Kidney capillary endothelial cell (primary cell): ENCODE results near the gene HMCN2.
"Not testable (repeated sequence)": the region's sequence is repeated elsewhere in the genome, so short reads cannot be mapped to it uniquely, and the experiment has no call there.

Source experiments
- DNase-seq: peaks from one replicate; pipeline ENCODE4 v3.0.0-alpha.2; 2018; ENCODE audit warnings: low spot score

The HMCN2 gene

GRCh38 chr9:130240410-130241197, 25.0 kb upstream of the HMCN2 start:
- DNase-seq: peak; percentile 64

- no peak for DNase-seq
Measured at GRCh38 chr9:130241198-130241535, 24.4 kb upstream of the HMCN2 start.

DNA sequence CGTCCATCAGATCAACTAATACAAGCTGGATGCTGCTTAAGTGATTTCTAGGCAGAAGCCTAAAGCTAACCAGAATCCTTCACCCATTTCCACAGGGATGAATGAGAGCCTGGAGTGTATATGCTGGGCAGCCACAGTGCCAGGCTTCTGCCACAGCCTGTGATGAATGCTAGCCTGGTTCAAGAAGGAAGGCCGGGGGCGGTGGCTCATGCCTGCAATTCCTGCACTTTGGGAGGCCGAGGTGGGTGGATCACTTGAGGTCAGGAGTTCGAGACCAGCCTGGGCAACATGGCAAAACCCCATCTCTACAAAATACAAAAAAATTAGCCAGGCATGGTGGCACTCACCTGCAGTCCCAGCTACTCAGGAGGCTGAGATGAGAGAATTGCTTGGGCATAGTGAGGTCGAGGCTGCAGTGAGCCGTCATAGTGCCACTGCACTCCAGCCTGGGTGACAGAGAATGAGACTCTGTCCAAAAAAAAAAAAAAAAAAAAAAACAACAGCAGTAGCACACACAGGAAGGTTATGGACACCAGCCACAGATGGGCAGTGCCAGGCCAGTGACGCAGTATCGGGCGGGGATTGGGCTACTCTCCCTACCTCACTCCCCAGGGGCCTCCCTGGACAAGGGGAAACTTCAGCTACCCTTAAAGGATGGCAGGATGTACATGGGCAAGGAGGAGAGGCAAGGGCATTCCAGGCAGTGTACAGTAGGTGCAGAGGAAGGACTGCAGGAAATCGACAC, 23.1 kb upstream of the HMCN2 start:
- no peak for DNase-seq

GRCh38 chr9:130243015-130243881, 22.3 kb upstream of the HMCN2 start:
- DNase-seq: peak; percentile 32

DNA sequence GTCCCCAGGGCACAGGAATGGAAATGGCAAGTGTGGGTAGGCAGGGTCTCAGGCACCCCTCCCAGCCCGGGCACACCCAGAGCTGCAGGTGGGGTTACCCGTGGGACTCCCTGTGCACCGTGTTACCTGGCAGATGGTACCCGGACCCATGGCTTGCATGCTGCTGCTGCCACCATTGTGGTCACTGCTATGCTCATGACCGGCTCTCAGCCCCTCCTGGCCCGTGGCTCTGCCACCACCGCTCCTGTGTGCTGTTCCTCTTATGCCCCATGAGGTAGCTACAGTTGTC, 21.7 kb upstream of the HMCN2 start:
- no peak for DNase-seq

- no peak for DNase-seq
Measured at GRCh38 chr9:130244548-130245165, 20.9 kb upstream of the HMCN2 start.

- no peak for DNase-seq
Measured at GRCh38 chr9:130245474-130245873, 20.1 kb upstream of the HMCN2 start.

GRCh38 chr9:130246126-130246525, 19.4 kb upstream of the HMCN2 start:
- no peak for DNase-seq

- no peak for DNase-seq
Measured at GRCh38 chr9:130254747-130255630, 10.6 kb upstream of the HMCN2 start.

DNA sequence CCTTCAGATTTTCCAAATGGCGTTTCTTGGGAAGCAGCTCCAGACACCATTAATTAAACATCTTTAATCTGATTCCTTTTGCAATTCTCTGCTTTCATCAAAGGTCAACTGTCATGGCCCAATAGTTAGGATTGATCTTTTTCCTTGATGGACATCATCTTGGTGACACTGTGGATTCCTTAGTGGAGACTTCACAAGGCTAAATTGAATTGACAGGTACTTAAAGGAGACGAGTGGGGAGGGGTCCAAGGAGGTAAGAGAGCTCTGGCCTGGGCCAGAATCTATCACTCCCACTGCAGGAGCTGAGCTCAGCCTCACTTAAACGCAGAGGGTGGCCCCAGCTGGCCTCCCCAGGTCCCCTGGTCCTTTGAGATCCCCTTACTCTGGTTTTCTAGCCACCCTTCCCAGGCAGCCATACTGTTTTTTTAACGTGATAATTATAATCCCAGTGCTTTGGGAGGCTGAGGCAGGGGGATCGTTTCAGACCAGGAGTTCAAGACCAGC, 9.9 kb upstream of the HMCN2 start:
- DNase-seq: no peak

DNA sequence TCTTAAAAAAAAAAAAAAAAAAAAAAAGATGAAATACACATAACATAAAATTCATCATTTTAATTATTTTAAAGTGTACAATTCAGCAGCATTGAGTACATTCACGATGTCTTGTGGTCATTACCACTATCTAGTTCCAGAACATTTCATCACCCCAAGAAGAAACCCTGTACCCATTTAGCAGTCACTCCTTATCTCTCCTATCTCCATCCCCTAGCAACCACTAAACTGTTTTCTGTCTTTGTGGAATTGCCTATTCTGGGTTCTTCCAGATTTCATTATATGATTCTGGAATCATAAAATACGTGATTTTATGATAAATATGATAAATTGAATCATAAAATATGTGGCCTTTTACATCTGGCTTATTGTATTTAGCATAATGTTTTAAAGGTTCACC, 8.9 kb upstream of the HMCN2 start:
- no peak for DNase-seq

- DNase-seq: not testable (repeated sequence)
Measured at GRCh38 chr9:130258137-130258536, 7.4 kb upstream of the HMCN2 start.

- DNase-seq: no peak
Measured at GRCh38 chr9:130259044-130259443, 6.5 kb upstream of the HMCN2 start.

GRCh38 chr9:130260816-130261765, 4.5 kb upstream of the HMCN2 start:
- DNase-seq: no peak

DNA sequence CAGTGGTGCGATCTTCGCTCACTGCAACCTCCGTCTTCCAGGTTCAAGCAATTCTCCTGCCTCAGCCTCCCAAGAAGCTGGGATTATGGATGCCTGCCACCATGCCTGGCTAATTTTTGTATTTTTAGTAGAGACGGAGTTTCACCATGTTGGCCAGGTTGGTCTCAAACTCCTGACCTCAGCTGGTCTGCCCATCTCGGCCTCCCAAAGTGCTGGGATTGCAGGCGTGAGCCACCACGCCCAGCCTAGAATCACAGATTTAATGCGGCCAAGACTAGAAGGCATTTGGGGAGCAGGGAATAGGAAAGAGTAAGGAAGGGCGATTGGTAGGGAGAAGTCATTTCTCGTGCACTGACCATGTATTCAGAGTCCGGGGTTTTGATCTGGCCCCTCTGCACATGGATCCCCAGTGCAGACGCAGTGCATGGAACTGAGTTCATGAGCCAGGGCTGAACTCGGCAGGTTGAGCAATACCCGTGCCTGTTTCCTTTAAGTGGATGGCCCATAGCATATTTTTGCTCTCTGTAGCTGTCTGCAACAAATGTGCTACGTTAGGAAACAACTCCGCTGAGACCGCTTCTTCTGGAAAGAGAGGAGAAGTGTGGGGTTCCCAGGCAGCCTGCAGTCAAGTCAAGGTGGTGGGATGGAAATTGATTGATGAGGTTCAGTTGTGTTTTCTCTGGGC, 3.4 kb upstream of the HMCN2 start:
- DNase-seq: no peak

DNA sequence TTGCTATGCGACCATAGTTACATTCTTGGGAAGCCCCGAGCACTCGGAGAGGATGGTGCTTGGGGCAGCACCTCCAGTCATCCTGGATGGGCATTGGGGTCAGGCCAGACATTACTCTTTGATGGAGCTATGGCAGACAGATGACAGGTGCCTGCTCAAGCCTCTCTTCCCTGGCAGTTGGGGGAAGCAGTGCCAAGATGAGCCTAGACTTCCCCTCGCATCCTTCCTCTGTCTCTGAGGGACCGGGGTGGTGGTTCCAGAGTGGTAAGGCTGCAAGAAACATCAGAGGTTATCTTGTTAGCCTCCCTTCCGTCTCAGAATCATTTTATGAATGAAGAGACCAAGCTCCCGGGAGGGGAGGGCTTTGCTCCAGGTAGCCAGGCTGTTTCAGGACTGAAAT, 2.8 kb upstream of the HMCN2 start:
- no peak for DNase-seq

GRCh38 chr9:130263601-130264413, 1.8 kb upstream of the HMCN2 start:
- peak; percentile 34 for DNase-seq
